GM12865 (cell line): Measurements from ENCODE around the gene TMEM132D.

Experiments used
- DNase-seq: peaks from one replicate; pipeline ENCODE4 v3.0.0; 2010; ENCODE audit warnings: low read depth
- H3K4me3 ChIP-seq: 2 replicates; pipeline ENCODE4 v1.5.1; 2011; ENCODE audit warnings: mild to moderate bottlenecking, low read depth, low read length, control low read depth
- TF ChIP-seq, protein P1 (sequence below): IDR thresholded peaks from 2 replicates; pipeline ENCODE4 v1.5.1; 2011; ENCODE audit warnings: low read length, control low read depth, low read depth, inconsistent platforms; ENCODE audit not compliant: insufficient read depth; ENCODE audit errors: missing control alignments

Gene TMEM132D

DNA sequence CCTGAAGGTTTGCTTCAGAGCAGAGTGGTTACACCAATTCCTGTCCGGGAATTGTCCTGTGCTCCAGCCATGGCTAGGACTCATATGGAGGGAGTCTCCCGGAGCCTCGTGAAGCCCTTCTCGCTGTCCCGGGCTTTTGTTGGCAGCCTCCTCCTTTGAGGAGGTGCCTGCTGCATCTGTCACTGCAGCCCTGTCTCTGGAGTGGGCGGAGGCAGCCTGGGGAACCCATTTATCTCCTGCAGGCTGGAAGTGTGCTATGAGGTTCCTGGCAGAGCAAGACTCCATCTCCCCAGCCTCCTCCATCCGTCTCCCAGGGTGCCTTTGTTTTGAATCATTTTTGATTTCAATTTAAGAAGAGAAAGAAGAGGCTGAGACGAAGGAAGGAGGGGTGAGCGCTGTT is 695.3 kb downstream of the TMEM132D start:
- TF ChIP-seq, protein P1, sequence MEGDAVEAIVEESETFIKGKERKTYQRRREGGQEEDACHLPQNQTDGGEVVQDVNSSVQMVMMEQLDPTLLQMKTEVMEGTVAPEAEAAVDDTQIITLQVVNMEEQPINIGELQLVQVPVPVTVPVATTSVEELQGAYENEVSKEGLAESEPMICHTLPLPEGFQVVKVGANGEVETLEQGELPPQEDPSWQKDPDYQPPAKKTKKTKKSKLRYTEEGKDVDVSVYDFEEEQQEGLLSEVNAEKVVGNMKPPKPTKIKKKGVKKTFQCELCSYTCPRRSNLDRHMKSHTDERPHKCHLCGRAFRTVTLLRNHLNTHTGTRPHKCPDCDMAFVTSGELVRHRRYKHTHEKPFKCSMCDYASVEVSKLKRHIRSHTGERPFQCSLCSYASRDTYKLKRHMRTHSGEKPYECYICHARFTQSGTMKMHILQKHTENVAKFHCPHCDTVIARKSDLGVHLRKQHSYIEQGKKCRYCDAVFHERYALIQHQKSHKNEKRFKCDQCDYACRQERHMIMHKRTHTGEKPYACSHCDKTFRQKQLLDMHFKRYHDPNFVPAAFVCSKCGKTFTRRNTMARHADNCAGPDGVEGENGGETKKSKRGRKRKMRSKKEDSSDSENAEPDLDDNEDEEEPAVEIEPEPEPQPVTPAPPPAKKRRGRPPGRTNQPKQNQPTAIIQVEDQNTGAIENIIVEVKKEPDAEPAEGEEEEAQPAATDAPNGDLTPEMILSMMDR: no peak
- no peak for DNase-seq
- H3K4me3 ChIP-seq: no peak overlapping the region

DNA sequence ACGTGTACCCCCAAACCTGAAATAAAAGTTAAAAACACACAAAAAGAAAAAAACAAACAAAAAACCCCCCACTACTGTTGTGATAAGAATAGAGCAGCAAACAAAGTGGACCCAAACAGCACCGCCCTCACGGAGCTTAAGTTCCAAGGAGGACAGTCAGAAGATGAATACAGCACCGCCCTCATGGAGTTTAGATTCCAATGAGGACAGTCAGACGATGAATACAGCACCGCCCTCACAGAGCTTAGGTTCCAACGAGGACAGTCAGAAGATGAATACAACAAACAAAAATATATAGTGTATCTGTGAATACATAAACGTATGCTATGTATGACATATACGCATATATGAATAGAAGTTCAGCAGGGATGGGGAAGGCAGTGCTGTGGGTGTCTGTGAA is 696.7 kb downstream of the TMEM132D start:
- TF ChIP-seq, protein P1: no peak
- DNase-seq: no peak
- no peak overlapping the region for H3K4me3 ChIP-seq

GRCh38 chr12:129203456-129203855 is 700.4 kb downstream of the TMEM132D start:
- no peak overlapping the region for H3K4me3 ChIP-seq
- TF ChIP-seq, protein P1: no peak
- DNase-seq: no peak

DNA sequence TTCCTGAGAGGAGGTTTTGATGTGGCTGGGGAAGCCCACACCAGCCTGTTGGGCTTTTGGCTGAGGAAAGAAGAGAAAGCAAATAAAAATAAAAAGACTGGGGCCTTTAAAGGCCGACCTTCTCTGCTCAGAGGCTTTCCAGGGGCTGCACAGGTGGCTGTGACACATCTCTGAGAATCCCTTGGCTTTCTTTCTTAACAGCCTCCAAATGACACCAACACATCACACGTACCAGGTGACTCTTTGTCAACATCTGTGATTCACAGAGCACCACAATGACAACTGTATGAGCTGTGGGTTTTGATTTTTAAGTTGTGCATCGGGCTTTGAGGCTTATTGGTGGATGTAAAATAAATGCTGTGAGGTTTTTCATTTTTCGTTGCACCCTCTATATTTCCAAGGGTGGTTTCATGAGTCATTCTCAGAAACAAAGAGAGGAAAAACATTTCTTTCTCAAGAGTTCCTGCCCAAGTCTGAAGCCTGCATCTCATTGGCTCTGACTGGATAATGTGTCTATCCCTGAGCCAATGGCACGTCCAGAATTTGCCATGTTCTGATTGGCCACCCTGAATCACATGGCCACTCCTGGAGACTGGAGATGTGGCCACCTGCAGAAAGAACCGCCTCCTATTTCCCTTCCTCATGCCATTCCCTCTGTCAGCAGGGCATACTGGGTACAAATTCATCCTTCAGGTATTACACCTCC is 701.6 kb downstream of the TMEM132D start:
- H3K4me3 ChIP-seq: no peak overlapping the region
- DNase-seq: no peak
- TF ChIP-seq, protein P1: no peak

GRCh38 chr12:129201029-129201428 is 702.8 kb downstream of the TMEM132D start:
- TF ChIP-seq, protein P1: no peak
- no peak overlapping the region for H3K4me3 ChIP-seq
- DNase-seq: no peak

DNA sequence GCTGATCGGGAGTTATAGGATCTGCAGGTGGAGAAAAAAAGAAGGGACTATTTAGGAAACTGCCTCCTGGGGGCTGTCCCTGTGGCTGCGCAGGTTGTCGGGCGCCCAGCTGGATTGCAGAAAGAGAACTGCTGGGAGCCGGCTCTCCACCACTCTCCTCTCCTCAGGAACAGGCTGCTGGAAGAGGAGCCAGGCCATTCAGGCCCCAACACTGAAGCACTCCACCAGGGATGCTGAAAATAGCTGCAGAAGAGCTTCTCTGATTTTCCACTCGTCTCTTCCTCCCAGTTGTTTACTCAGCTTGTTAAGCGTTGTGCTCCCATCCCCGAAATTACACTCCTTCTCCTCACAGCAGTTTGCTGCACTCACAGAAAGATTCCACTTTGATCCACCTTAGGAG is 703.2 kb downstream of the TMEM132D start:
- no peak overlapping the region for H3K4me3 ChIP-seq
- no peak for DNase-seq
- TF ChIP-seq, protein P1: no peak

DNA sequence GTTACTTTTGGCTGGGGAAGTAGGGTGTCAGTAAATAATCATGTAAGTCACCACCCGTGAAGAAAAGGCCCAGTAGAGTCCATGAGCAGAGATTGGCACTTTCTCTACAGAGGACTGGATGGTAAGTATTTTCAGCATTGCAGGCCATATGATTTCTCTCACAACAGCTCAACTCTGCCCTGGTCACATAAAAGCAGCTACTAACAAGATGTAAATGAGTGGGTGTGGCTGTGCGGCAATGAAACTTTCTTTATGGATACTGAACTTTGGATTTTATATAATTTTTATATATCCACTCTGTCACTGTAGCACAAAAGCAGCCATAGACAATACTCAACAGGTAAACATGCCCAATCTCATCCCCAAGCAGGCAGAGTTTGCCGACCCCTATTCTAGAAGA is 706.9 kb downstream of the TMEM132D start:
- H3K4me3 ChIP-seq: no peak overlapping the region
- TF ChIP-seq, protein P1: no peak
- no peak for DNase-seq
